Large intestine (tissue), 3 donors: ENCODE data around the gene TMEM235. TPM values are rescaled to one million over a fixed set of nuclear protein-coding genes. Genes with fewer than 3 reads are reported as not detected.
"Not testable (repeated sequence)": the region's sequence is repeated elsewhere in the genome, so short reads cannot be mapped to it uniquely, and the experiment has no call there.

Source experiments
- DNase-seq, 2 donors: peaks; one replicate each; pipeline versions ENCODE4 v3.0.0 to v3.0.0-alpha.2; 2013
- H3K27ac ChIP-seq: one replicate; pipeline ENCODE4 v1.5.1; 2013; ENCODE audit warnings: low read length
- H3K27me3 ChIP-seq: 2 replicates; pipeline ENCODE4 v1.6.1; 2013; ENCODE audit warnings: low read length; ENCODE audit not compliant: control insufficient read depth, insufficient read depth
- H3K36me3 ChIP-seq: 2 replicates; pipeline ENCODE4 v1.6.1; 2013; ENCODE audit warnings: low read length; ENCODE audit not compliant: control insufficient read depth, insufficient read depth
- H3K4me1 ChIP-seq: one replicate; pipeline ENCODE4 v1.6.1; 2013; ENCODE audit warnings: low read length; ENCODE audit not compliant: control insufficient read depth, insufficient read depth
- H3K4me3 ChIP-seq: one replicate; pipeline ENCODE4 v1.5.1; 2013; ENCODE audit warnings: low read length
- H3K9me3 ChIP-seq: one replicate; pipeline ENCODE4 v1.6.1; 2013; ENCODE audit warnings: mild to moderate bottlenecking, low read depth, low read length, moderate library complexity; ENCODE audit not compliant: control insufficient read depth
- WGBS: methylation state at CpG from one replicate; pipeline ENCODE4 v1.1.5; 2013; ENCODE audit warnings: low lambda C conversion rate; ENCODE audit not compliant: insufficient coverage; 5-methylcytosine and 5-hydroxymethylcytosine counted together
- polyA plus RNA-seq: library from polyadenylated mRNA; unstranded; fragments of 120-200 nt; gene quantifications from one replicate; pipeline ENCODE4 v1.2.1, GENCODE V29; 2013

The TMEM235 gene
- polyA plus RNA-seq, 1 donor, result 0.10 TPM

- H3K9me3 ChIP-seq, result no peaks in the 10 kb centered on the region
- H3K27ac ChIP-seq, result no peak overlapping the region
- H3K4me1 ChIP-seq, result peaks cover 15% of the 10 kb centered on the region
- H3K4me3 ChIP-seq, result no peak overlapping the region
- WGBS, result no CpG with 5 or more reads among the region's 20 CpGs
- H3K27me3 ChIP-seq, result no peaks in the 10 kb centered on the region
- DNase-seq, result no peak
- H3K36me3 ChIP-seq, result no peaks in the 10 kb centered on the region
These were observed 18.7 kb downstream of the TMEM235 start for GRCh38 chr17:78249818-78250806.

- Histone ChIP-seq H3K27ac (peak overlapping the region; percentile 18), H3K4me1 (peaks cover 15% of the 10 kb centered on the region), H3K27me3 (no peaks in the 10 kb centered on the region), H3K9me3 (no peaks in the 10 kb centered on the region), H3K36me3 (no peaks in the 10 kb centered on the region), H3K4me3 (no peak overlapping the region)
- peak; percentile 76 to 88 for DNase-seq
- no CpG with 5 or more reads among the region's 27 CpGs for WGBS
These were observed 19.7 kb downstream of the TMEM235 start for GRCh38 chr17:78250891-78251772.

- H3K4me3 ChIP-seq, result no peak overlapping the region
These were observed 20.3 kb downstream of the TMEM235 start for GRCh38 chr17:78251773-78252103.

GRCh38 chr17:78252111-78252634 lies 20.7 kb downstream of the TMEM235 start:
- H3K4me3 ChIP-seq, result no peak overlapping the region
- H3K9me3 ChIP-seq, result no peaks in the 10 kb centered on the region
- H3K27me3 ChIP-seq, result no peaks in the 10 kb centered on the region
- WGBS, result no CpG with 5 or more reads among the region's 12 CpGs
- no peak for DNase-seq
- H3K27ac ChIP-seq, result no peak overlapping the region
- H3K4me1 ChIP-seq, result peaks cover 25% of the 10 kb centered on the region
- no peaks in the 10 kb centered on the region for H3K36me3 ChIP-seq

More at GRCh38 chr17:78251773-78252103, 20.3 kb downstream of the TMEM235 start:
- H3K27me3 ChIP-seq, result no peaks in the 10 kb centered on the region
- DNase-seq, result no peak
- no peak overlapping the region for H3K27ac ChIP-seq
- WGBS, result 100% methylated on average over 1 of the region's 6 CpGs
- no peaks in the 10 kb centered on the region for H3K9me3 ChIP-seq
- H3K4me1 ChIP-seq, result peaks cover 20% of the 10 kb centered on the region
- no peaks in the 10 kb centered on the region for H3K36me3 ChIP-seq

- no peak for DNase-seq
- H3K27me3 ChIP-seq, result no peaks in the 10 kb centered on the region
- H3K4me3 ChIP-seq, result no peak overlapping the region
- peaks cover 33% of the 10 kb centered on the region for H3K4me1 ChIP-seq
- WGBS, result no CpG with 5 or more reads among the region's 15 CpGs
- H3K9me3 ChIP-seq, result no peaks in the 10 kb centered on the region
- H3K27ac ChIP-seq, result no peak overlapping the region
- H3K36me3 ChIP-seq, result no peaks in the 10 kb centered on the region
These were observed 21.5 kb downstream of the TMEM235 start for GRCh38 chr17:78252701-78253635.

- H3K36me3 ChIP-seq, H3K27ac ChIP-seq, H3K9me3 ChIP-seq, H3K27me3 ChIP-seq, DNase-seq: not testable (repeated sequence)
- peaks cover 39% of the 10 kb centered on the region for H3K4me1 ChIP-seq
- WGBS, result no CpG with 5 or more reads among the region's 12 CpGs
- peak overlapping the region; percentile 83 for H3K4me3 ChIP-seq
These were observed 22.2 kb downstream of the TMEM235 start for GRCh38 chr17:78253636-78253945.

GRCh38 chr17:78253946-78254672 lies 22.7 kb downstream of the TMEM235 start:
- Histone ChIP-seq H3K4me1 (peaks cover 43% of the 10 kb centered on the region), H3K36me3 (no peaks in the 10 kb centered on the region), H3K9me3 (peaks cover 3% of the 10 kb centered on the region), H3K27me3 (no peaks in the 10 kb centered on the region), H3K27ac (peak overlapping the region; percentile 27), H3K4me3 (peak overlapping the region; percentile 83)
- no CpG with 5 or more reads among the region's 73 CpGs for WGBS
- peak; percentile 86 to 89 for DNase-seq

- H3K4me3 ChIP-seq, result no peak overlapping the region
- peaks cover 43% of the 10 kb centered on the region for H3K4me1 ChIP-seq
- no peaks in the 10 kb centered on the region for H3K27me3 ChIP-seq
- no peak for DNase-seq
- H3K36me3 ChIP-seq, result no peaks in the 10 kb centered on the region
- H3K9me3 ChIP-seq, result peaks cover 3% of the 10 kb centered on the region
- no CpG with 5 or more reads among the region's 18 CpGs for WGBS
- no peak overlapping the region for H3K27ac ChIP-seq
These were observed 23.7 kb downstream of the TMEM235 start for GRCh38 chr17:78255029-78255656.
